H9 (cell line): ENCODE measurements around the gene ERCC2. TPM values are rescaled to one million over a fixed set of nuclear protein-coding genes. Genes with fewer than 3 reads are reported as not detected.

Experiments used
- DNase-seq: peaks from one replicate; pipeline ENCODE4 v3.0.0-alpha.2; 2017
- H2AFZ ChIP-seq: one replicate; pipeline ENCODE4 v1.6.1; 2013; ENCODE audit warnings: mild to moderate bottlenecking, low read length, control low read depth, moderate library complexity
- H2AK5ac ChIP-seq: 2 replicates; pipeline ENCODE4 v1.6.1; 2013; ENCODE audit warnings: low read length, control low read depth, mixed read lengths; ENCODE audit not compliant: insufficient read length
- H2BK120ac ChIP-seq: one replicate; pipeline ENCODE4 v1.6.1; 2013; ENCODE audit warnings: low read depth, mild to moderate bottlenecking, low read length, control low read depth, inconsistent platforms; ENCODE audit not compliant: poor library complexity, severe bottlenecking
- H2BK12ac ChIP-seq: 2 replicates; pipeline ENCODE4 v1.6.1; 2013; ENCODE audit warnings: low read length, control low read depth, mixed read lengths, low read depth; ENCODE audit not compliant: insufficient read length
- H2BK15ac ChIP-seq: 2 replicates; pipeline ENCODE4 v1.6.1; 2013; ENCODE audit warnings: low read depth, low read length, control low read depth
- H2BK20ac ChIP-seq: one replicate; pipeline ENCODE4 v1.6.1; 2013; ENCODE audit warnings: low read depth, mild to moderate bottlenecking, low read length, control low read depth, inconsistent platforms; ENCODE audit not compliant: poor library complexity, severe bottlenecking
- H2BK5ac ChIP-seq: 2 replicates; pipeline ENCODE4 v1.6.1; 2013; ENCODE audit warnings: low read length, control low read depth, mixed read lengths; ENCODE audit not compliant: insufficient read length
- H3K14ac ChIP-seq: 2 replicates; pipeline ENCODE4 v1.6.1; 2013; ENCODE audit warnings: low read length, control low read depth; ENCODE audit not compliant: insufficient read depth
- H3K18ac ChIP-seq: 2 replicates; pipeline ENCODE4 v1.6.1; 2013; ENCODE audit warnings: low read depth, mild to moderate bottlenecking, mixed read lengths, low read length, control low read depth; ENCODE audit not compliant: insufficient read length
- H3K23ac ChIP-seq: 2 replicates; pipeline ENCODE4 v1.6.1; 2013; ENCODE audit warnings: low read length, control low read depth, mixed read lengths, low read depth; ENCODE audit not compliant: insufficient read length
- H3K23me2 ChIP-seq: 2 replicates; pipeline ENCODE4 v1.6.1; 2013; ENCODE audit warnings: low read depth, mild to moderate bottlenecking, mixed read lengths, low read length, control low read depth; ENCODE audit not compliant: insufficient read length, poor library complexity, severe bottlenecking
- H3K27ac ChIP-seq: 2 replicates; pipeline ENCODE4 v1.5.1; 2013; ENCODE audit warnings: low read length, control low read depth, mixed read lengths, low read depth; ENCODE audit not compliant: insufficient read length
- H3K27me3 ChIP-seq: 2 replicates; pipeline ENCODE4 v1.6.1; 2013; ENCODE audit warnings: low read length, control low read depth, inconsistent platforms; ENCODE audit not compliant: insufficient read depth
- H3K4ac ChIP-seq: 2 replicates; pipeline ENCODE4 v1.6.1; 2013; ENCODE audit warnings: low read depth, mild to moderate bottlenecking, control low read depth, inconsistent platforms, low read length, moderate library complexity
- H3K4me1 ChIP-seq: 2 replicates; pipeline ENCODE4 v1.6.1; 2013; ENCODE audit warnings: low read length, control low read depth, inconsistent platforms; ENCODE audit not compliant: insufficient read depth
- H3K4me2 ChIP-seq: 2 replicates; pipeline ENCODE4 v1.6.1; 2013; ENCODE audit warnings: low read length, control low read depth, mixed read lengths; ENCODE audit not compliant: insufficient read length, insufficient read depth
- H3K56ac ChIP-seq: 2 replicates; pipeline ENCODE4 v1.6.1; 2013; ENCODE audit warnings: low read depth, mild to moderate bottlenecking, mixed read lengths, low read length, control low read depth; ENCODE audit not compliant: insufficient read length
- H3K79me1 ChIP-seq: 2 replicates; pipeline ENCODE4 v1.6.1; 2013; ENCODE audit warnings: low read depth, mild to moderate bottlenecking, moderate library complexity, low read length, control low read depth, inconsistent platforms; ENCODE audit not compliant: insufficient read depth, poor library complexity, severe bottlenecking
- H3K79me2 ChIP-seq: 2 replicates; pipeline ENCODE4 v1.6.1; 2013; ENCODE audit warnings: low read length, control low read depth, inconsistent platforms; ENCODE audit not compliant: insufficient read depth
- H3K9ac ChIP-seq: 2 replicates; pipeline ENCODE4 v1.6.1; 2013; ENCODE audit warnings: low read length, control low read depth, mixed read lengths; ENCODE audit not compliant: insufficient read length; ENCODE audit errors: extremely low read depth
- H3K9me3 ChIP-seq: one replicate; pipeline ENCODE4 v1.6.1; 2013; ENCODE audit warnings: low read depth, low read length, inconsistent platforms; ENCODE audit not compliant: control insufficient read depth
- H3T11ph ChIP-seq: one replicate; pipeline ENCODE4 v1.6.1; 2013; ENCODE audit warnings: mild to moderate bottlenecking, low read length, control low read depth, inconsistent platforms
- H4K20me1 ChIP-seq: one replicate; pipeline ENCODE4 v1.6.1; 2013; ENCODE audit not compliant: control insufficient read depth, insufficient read length, insufficient read depth
- H4K5ac ChIP-seq: 2 replicates; pipeline ENCODE4 v1.6.1; 2013; ENCODE audit warnings: low read depth, mild to moderate bottlenecking, mixed read lengths, low read length, control low read depth; ENCODE audit not compliant: insufficient read length
- H4K8ac ChIP-seq: replicated peaks from 2 replicates; pipeline ENCODE4 v1.6.1; 2013; ENCODE audit warnings: low read length, control low read depth, mixed read lengths, low read depth; ENCODE audit not compliant: insufficient read length
- H4K91ac ChIP-seq: 2 replicates; pipeline ENCODE4 v1.6.1; 2013; ENCODE audit warnings: low read depth, mild to moderate bottlenecking, moderate library complexity, mixed read lengths, low read length, control low read depth; ENCODE audit not compliant: insufficient read length
- H3K27ac Mint-ChIP-seq, 3 experiments: 2 replicates in 2 of 3; 3 replicates in 1 of 3; pipeline ENCODE4 v1.8.0; 2020 to 2021; ENCODE audit warnings: mixed read lengths in 3 of 3, mild to moderate bottlenecking in 1 of 3, moderate library complexity in 1 of 3
- H3K27me3 Mint-ChIP-seq: 2 replicates; pipeline ENCODE4 v1.8.0; 2021; ENCODE audit warnings: low read depth, mild to moderate bottlenecking, moderate library complexity, mixed read lengths
- H3K36me3 Mint-ChIP-seq, 3 experiments: 2 replicates in 2 of 3; 3 replicates in 1 of 3; pipeline ENCODE4 v1.8.0; 2020 to 2021; ENCODE audit warnings: low read depth in 3 of 3, mixed read lengths in 3 of 3; ENCODE audit not compliant: insufficient read depth in 1 of 3
- H3K4me1 Mint-ChIP-seq, 2 experiments: 2 replicates each; pipeline ENCODE4 v1.8.0; 2020; ENCODE audit warnings: mixed read lengths in 2 of 2
- H3K4me3 Mint-ChIP-seq, 2 experiments: 2 replicates in 1 of 2; 3 replicates in 1 of 2; pipeline ENCODE4 v1.8.0; 2020 to 2021; ENCODE audit warnings: mild to moderate bottlenecking in 2 of 2, mixed read lengths in 2 of 2, moderate library complexity in 1 of 2
- H3K9me3 Mint-ChIP-seq, 2 experiments: 2 replicates in 1 of 2; 3 replicates in 1 of 2; pipeline ENCODE4 v1.8.0; 2020; ENCODE audit warnings: mild to moderate bottlenecking in 2 of 2, mixed read lengths in 2 of 2, moderate library complexity in 1 of 2
- CTCF ChIP-seq: fragments of 200-600 bp; sonication (generic); conservative IDR thresholded peaks from 3 replicates; pipeline ENCODE4 v1.8.0; 2021; ENCODE audit warnings: antibody characterized with exemption, mild to moderate bottlenecking
- WGBS: extraction: QIAGEN DNeasy Blood & Tissue Kit; methylation state at CpG from one replicate; pipeline ENCODE4 v1.1.7; 2013; ENCODE audit warnings: missing lambda C conversion rate, low lambda C conversion rate, mixed read lengths; ENCODE audit not compliant: insufficient read length; ENCODE audit errors: extremely low coverage; 5-methylcytosine and 5-hydroxymethylcytosine counted together
- total RNA-seq: library from RNA; stranded (reverse); gene quantifications from 2 replicates; pipeline ENCODE4 v1.2.1, GENCODE V29; 2021

The ERCC2 gene
- total RNA-seq, 1 experiment from 2014 or later, result 98.7 TPM

DNA sequence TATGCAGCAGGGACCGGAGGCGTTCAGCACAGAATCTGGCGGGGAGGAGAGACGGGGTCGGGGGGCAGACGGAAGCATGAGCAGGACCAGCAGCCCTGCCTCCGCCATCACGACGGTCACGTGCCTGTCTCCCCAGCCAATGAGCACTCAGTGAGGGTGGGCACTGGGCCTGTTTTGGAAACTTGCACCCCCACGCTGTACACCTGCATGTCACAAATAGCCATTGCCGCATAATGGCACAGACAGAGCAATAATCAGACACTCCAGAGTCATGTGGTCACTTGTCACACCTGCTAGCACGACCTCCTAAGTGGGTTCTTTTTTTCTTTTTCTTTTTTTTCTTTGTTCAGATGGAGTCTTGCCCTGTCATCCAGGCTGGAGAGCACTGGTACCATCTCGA lies 8.8 kb downstream of the ERCC2 start:
- Histone ChIP-seq H4K8ac (no peak overlapping the region), H4K20me1 (no peaks in the 10 kb centered on the region), H3K27ac (no peak overlapping the region), H3K23ac (no peak overlapping the region), H3K4me2 (no peak overlapping the region), H4K5ac (no peak overlapping the region), H3K18ac (no peak overlapping the region), H3K79me2 (no peaks in the 10 kb centered on the region), H3K23me2 (no peaks in the 10 kb centered on the region), H3K9ac (no peak overlapping the region), H2BK20ac (no peak overlapping the region), H3K9me3 (no peaks in the 10 kb centered on the region), H3K79me1 (no peaks in the 10 kb centered on the region), H2AFZ (no peak overlapping the region), H2BK5ac (no peak overlapping the region), H3K56ac (no peak overlapping the region), H3K14ac (no peak overlapping the region), H2BK15ac (no peak overlapping the region), H2BK12ac (no peak overlapping the region), H2AK5ac (no peak overlapping the region), H3K4me1 (no peaks in the 10 kb centered on the region), H2BK120ac (no peak overlapping the region), H4K91ac (no peak overlapping the region), H3K4ac (no peak overlapping the region), H3K27me3 (no peaks in the 10 kb centered on the region), H3T11ph (no peak overlapping the region)
- Mint-ChIP-seq H3K9me3 (no peaks in the 10 kb centered on the region), H3K36me3 (peaks cover 44 to 75% (median 70%) of the 10 kb centered on the region in 3 experiments), H3K4me3 (no peak overlapping the region), H3K27ac (no peak overlapping the region), H3K27me3 (no peaks in the 10 kb centered on the region; the same call in 1 of the 2 replicates), H3K4me1 (no peaks in the 10 kb centered on the region)
- no peak for TF ChIP-seq CTCF
- DNase-seq, result no peak
- no CpG with 5 or more reads among the region's 14 CpGs for WGBS
